ENCODE results near the gene CCDC188.

Gene CCDC188

GRCh38 chr22:20148414-20148813 is 2.4 kb downstream of the CCDC188 start:
- TF ChIP-seq CTCF (IDR thresholded peaks at IDR 0.05; ENCODE audit: low read depth, low read length): no peak
- Histone ChIP-seq H3K9me3 (ENCODE audit: severe bottlenecking) (no peaks in the 10 kb centered on the region), H3K36me3 (no peaks in the 10 kb centered on the region), H3K27me3 (ENCODE audit: insufficient read depth, low read depth, severe bottlenecking) (no peaks in the 10 kb centered on the region), H3K4me3 (ENCODE audit: low read depth, low read length) (no peak overlapping the region), H3K27ac (no peak overlapping the region)
- DNase-seq: no peak

GRCh38 chr22:20147237-20147988 is 3.4 kb downstream of the CCDC188 start:
- Histone ChIP-seq H3K27ac (no peak overlapping the region), H3K36me3 (no peaks in the 10 kb centered on the region), H3K27me3 (ENCODE audit: insufficient read depth, low read depth, severe bottlenecking) (no peaks in the 10 kb centered on the region), H3K4me3 (ENCODE audit: low read depth, low read length) (no peak overlapping the region), H3K9me3 (ENCODE audit: severe bottlenecking) (no peaks in the 10 kb centered on the region)
- no peak for DNase-seq
- TF ChIP-seq CTCF (IDR thresholded peaks at IDR 0.05; ENCODE audit: low read depth, low read length): no peak

DNA sequence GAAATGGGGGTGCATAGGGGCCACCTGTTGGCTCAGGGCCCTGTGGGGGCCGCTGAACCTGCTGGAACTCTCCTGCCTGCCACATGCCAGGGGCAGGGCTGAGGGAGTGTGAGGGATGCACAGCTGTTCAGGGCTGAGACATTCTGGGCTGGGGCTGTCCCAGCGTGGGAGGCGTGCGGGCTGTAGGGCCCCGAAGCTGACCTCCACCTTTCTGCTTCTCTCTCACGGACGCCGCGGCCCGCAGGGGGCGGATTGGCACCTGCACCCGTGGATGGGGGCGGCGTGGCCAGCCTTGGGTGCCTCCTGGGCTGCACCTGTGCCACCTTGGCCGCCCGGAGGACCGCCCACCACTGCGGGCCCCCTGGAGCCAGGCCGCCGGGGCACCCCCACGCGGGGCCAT is 4.1 kb downstream of the CCDC188 start:
- H3K27ac ChIP-seq: no peak overlapping the region
- no peaks in the 10 kb centered on the region for H3K27me3 ChIP-seq (ENCODE audit: insufficient read depth, low read depth, severe bottlenecking)
- TF ChIP-seq CTCF (IDR thresholded peaks at IDR 0.05; ENCODE audit: low read depth, low read length): no peak
- no peak overlapping the region for H3K4me3 ChIP-seq (ENCODE audit: low read depth, low read length)
- DNase-seq: no peak
- no peaks in the 10 kb centered on the region for H3K9me3 ChIP-seq (ENCODE audit: severe bottlenecking)
- H3K36me3 ChIP-seq: no peaks in the 10 kb centered on the region

- Histone ChIP-seq H3K36me3 (no peaks in the 10 kb centered on the region), H3K4me3 (ENCODE audit: low read depth, low read length) (no peak overlapping the region), H3K27me3 (ENCODE audit: insufficient read depth, low read depth, severe bottlenecking) (no peaks in the 10 kb centered on the region), H3K27ac (no peak overlapping the region), H3K9me3 (ENCODE audit: severe bottlenecking) (no peaks in the 10 kb centered on the region)
- no peak for TF ChIP-seq CTCF (IDR thresholded peaks at IDR 0.05; ENCODE audit: low read depth, low read length)
- no peak for DNase-seq
Observed at GRCh38 chr22:20145832-20146223, 5.0 kb downstream of the CCDC188 start.

DNA sequence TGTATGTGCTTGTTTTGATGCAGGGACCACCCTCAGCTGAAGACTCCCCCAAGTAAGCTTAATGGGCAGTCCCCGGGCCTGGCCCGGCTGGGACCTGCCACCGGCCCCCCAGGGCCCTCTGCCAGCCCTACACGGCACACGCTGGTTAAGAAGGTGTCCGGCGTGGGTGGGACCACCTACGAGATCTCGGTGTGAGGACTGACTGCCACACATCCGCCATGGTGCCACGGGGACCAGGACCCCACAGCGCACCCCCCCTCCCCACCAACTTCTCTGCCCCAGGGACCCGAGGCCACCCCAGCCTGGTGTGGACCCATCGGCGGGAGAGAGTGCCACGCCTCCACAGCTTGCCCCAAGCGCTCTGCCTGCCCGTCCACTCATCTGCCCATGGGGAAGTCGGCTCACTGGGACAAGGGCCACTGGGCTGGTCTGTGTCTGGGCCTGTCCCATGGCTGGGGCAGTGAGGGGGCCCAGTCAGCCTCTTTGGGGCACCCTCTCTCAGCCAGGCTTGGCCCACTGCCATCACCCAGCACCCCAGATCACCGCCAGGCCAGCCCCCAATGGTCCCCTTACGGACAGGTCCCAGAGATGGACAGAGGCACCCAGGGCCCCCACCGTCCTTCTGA is 5.5 kb downstream of the CCDC188 start:
- no peak for DNase-seq
- Histone ChIP-seq H3K9me3 (ENCODE audit: severe bottlenecking) (no peaks in the 10 kb centered on the region), H3K27me3 (ENCODE audit: insufficient read depth, low read depth, severe bottlenecking) (no peaks in the 10 kb centered on the region), H3K4me3 (ENCODE audit: low read depth, low read length) (no peak overlapping the region), H3K36me3 (no peaks in the 10 kb centered on the region), H3K27ac (no peak overlapping the region)
- TF ChIP-seq CTCF (IDR thresholded peaks at IDR 0.05; ENCODE audit: low read depth, low read length): no peak

Measured in WERI-Rb-1 (cell line).